Right atrium auricular region (tissue), 2 donors: ENCODE data around the gene CALHM4. TPM values are rescaled to one million over a fixed set of nuclear protein-coding genes. Genes with fewer than 3 reads are reported as not detected.

Source experiments
- DNase-seq: peaks from one replicate; pipeline ENCODE4 v3.0.0-alpha.2; 2019; ENCODE audit warnings: low spot score
- H3K27ac ChIP-seq, 2 donors: fragments of 200-600 bp; sonication (generic); 1 replicate in 1 of 2; 2 replicates in 1 of 2; pipeline ENCODE4 v1.5.1; 2016 to 2019
- H3K27me3 ChIP-seq, 2 donors: fragments of 200-600 bp; sonication (generic); one replicate each; pipeline versions ENCODE4 v1.5.1 to v1.6.0; 2017 to 2019
- H3K36me3 ChIP-seq: fragments of 200-600 bp; sonication (generic); one replicate; pipeline ENCODE4 v1.5.1; 2016
- H3K4me1 ChIP-seq, 2 donors: fragments of 200-600 bp; sonication (generic); one replicate each; pipeline versions ENCODE4 v1.5.1 to v1.6.0; 2017 to 2019
- H3K4me3 ChIP-seq, 2 donors: fragments of 200-600 bp; sonication (generic); 1 replicate in 1 of 2; 2 replicates in 1 of 2; pipeline ENCODE4 v1.5.1; 2017 to 2019; ENCODE audit warnings: mild to moderate bottlenecking in 1 of 2, moderate library complexity in 1 of 2
- H3K9me3 ChIP-seq, 2 donors: fragments of 200-600 bp; sonication (generic); one replicate each; pipeline ENCODE4 v1.5.1; 2019
- CTCF ChIP-seq, 2 donors: fragments of 200-600 bp; sonication (generic); IDR thresholded peaks; one replicate each; pipeline ENCODE4 v1.5.1; 2019; ENCODE audit warnings: antibody characterized with exemption in 2 of 2
- total RNA-seq, 2 donors: library from RNA; depleted of rRNA; stranded (reverse); fragments of >200 nt; gene quantifications; one replicate each; pipeline ENCODE4 v1.1.0, GENCODE V29; 2016

The CALHM4 gene
- total RNA-seq, 2 donors from 2014 or later = not detected

- Histone ChIP-seq H3K4me1 (peaks cover 0 to 10% of the 10 kb centered on the region in 2 donors), H3K36me3 (no peaks in the 10 kb centered on the region), H3K9me3 (no peaks in the 10 kb centered on the region), H3K27me3 (no peaks in the 10 kb centered on the region), H3K27ac (peak overlapping the region in 1 of 2 donors; percentile 36), H3K4me3 (no peak overlapping the region)
- TF ChIP-seq CTCF (IDR thresholded peaks at IDR 0.05) = no peak
- DNase-seq = no peak
Measured at GRCh38 chr6:116557893-116558292, 4.3 kb downstream of the CALHM4 start.

- Histone ChIP-seq H3K27ac (no peak overlapping the region), H3K27me3 (no peaks in the 10 kb centered on the region)
- no peak for TF ChIP-seq CTCF (IDR thresholded peaks at IDR 0.05)
Measured at GRCh38 chr6:116560130-116560529, 6.6 kb downstream of the CALHM4 start.

GRCh38 chr6:116561377-116562018, 7.9 kb downstream of the CALHM4 start:
- Histone ChIP-seq H3K27ac (no peak overlapping the region), H3K27me3 (no peaks in the 10 kb centered on the region), H3K4me3 (peak overlapping the region in 1 of 2 donors; percentile 15), H3K9me3 (no peaks in the 10 kb centered on the region), H3K36me3 (no peaks in the 10 kb centered on the region), H3K4me1 (peaks cover 0 to 14% of the 10 kb centered on the region in 2 donors)
- peak; percentile 89 to 96 for TF ChIP-seq CTCF (IDR thresholded peaks at IDR 0.05)
- peak; percentile 88 for DNase-seq

More at GRCh38 chr6:116560130-116560529, 6.6 kb downstream of the CALHM4 start:
- H3K4me3 ChIP-seq = no peak overlapping the region
- DNase-seq = no peak
- no peaks in the 10 kb centered on the region for H3K36me3 ChIP-seq
- H3K9me3 ChIP-seq = no peaks in the 10 kb centered on the region
- H3K4me1 ChIP-seq = peaks cover 0 to 10% of the 10 kb centered on the region in 2 donors

- Histone ChIP-seq H3K9me3 (no peaks in the 10 kb centered on the region), H3K4me1 (peaks cover 0 to 14% of the 10 kb centered on the region in 2 donors), H3K27me3 (no peaks in the 10 kb centered on the region), H3K36me3 (no peaks in the 10 kb centered on the region), H3K27ac (no peak overlapping the region), H3K4me3 (no peak overlapping the region)
- no peak for DNase-seq
- TF ChIP-seq CTCF (IDR thresholded peaks at IDR 0.05) = no peak
Measured at GRCh38 chr6:116562019-116562403, 8.5 kb downstream of the CALHM4 start.

- DNase-seq = no peak
- no peak overlapping the region for H3K4me3 ChIP-seq
- no peaks in the 10 kb centered on the region for H3K27me3 ChIP-seq
- no peak for TF ChIP-seq CTCF (IDR thresholded peaks at IDR 0.05)
- H3K27ac ChIP-seq = peak overlapping the region in 1 of 2 donors; percentile 10
- no peaks in the 10 kb centered on the region for H3K36me3 ChIP-seq
- peaks cover 0 to 12% of the 10 kb centered on the region in 2 donors for H3K4me1 ChIP-seq
- H3K9me3 ChIP-seq = no peaks in the 10 kb centered on the region
Measured at GRCh38 chr6:116562614-116563013, 9.1 kb downstream of the CALHM4 start.

GRCh38 chr6:116563830-116564229, 10.3 kb downstream of the CALHM4 start:
- no peaks in the 10 kb centered on the region for H3K27me3 ChIP-seq
- H3K4me1 ChIP-seq = peaks cover 0 to 8% of the 10 kb centered on the region in 2 donors
- H3K4me3 ChIP-seq = no peak overlapping the region
- no peak for TF ChIP-seq CTCF (IDR thresholded peaks at IDR 0.05)
- no peaks in the 10 kb centered on the region for H3K9me3 ChIP-seq
- no peaks in the 10 kb centered on the region for H3K36me3 ChIP-seq
- no peak overlapping the region for H3K27ac ChIP-seq
- DNase-seq = no peak
